Embryonic facial prominence (tissue), 1 donor: Measurements from ENCODE around the gene CCDC97.

Experiments used
- DNase-seq: peaks from one replicate; pipeline ENCODE4 v3.0.0-alpha.2; 2016; ENCODE audit errors: extremely low spot score

CCDC97 gene

DNA sequence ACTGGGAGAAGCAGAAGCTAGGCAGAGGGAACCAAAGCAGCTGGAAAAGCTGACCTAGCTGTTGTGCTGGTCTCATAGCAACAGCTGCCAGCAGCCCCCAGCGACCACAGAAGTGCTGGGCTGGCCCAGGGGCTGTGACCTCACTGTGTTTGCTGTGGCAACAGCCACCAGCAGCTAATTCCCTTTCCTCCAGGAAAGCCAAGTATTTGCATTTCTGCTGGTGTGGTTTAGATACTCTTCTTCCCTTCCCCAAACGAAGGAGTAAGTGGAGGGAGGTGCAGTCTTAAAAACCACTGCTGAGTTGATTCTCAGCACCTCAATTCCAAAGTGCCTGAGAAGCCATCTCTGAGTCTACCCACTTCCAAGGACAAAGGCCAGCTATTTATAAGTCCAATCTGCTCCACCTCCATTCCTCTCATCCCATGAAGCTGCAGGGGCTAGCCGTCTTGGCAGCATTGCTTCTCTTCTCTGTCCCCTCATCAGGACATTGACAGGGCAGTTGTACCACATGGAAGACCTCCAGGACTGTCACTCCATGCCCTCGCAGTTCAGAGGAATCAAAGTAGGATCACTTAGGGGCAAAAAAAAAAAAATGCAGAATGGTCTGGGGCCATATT, 11.5 kb upstream of the CCDC97 start:
- no peak for DNase-seq

DNA sequence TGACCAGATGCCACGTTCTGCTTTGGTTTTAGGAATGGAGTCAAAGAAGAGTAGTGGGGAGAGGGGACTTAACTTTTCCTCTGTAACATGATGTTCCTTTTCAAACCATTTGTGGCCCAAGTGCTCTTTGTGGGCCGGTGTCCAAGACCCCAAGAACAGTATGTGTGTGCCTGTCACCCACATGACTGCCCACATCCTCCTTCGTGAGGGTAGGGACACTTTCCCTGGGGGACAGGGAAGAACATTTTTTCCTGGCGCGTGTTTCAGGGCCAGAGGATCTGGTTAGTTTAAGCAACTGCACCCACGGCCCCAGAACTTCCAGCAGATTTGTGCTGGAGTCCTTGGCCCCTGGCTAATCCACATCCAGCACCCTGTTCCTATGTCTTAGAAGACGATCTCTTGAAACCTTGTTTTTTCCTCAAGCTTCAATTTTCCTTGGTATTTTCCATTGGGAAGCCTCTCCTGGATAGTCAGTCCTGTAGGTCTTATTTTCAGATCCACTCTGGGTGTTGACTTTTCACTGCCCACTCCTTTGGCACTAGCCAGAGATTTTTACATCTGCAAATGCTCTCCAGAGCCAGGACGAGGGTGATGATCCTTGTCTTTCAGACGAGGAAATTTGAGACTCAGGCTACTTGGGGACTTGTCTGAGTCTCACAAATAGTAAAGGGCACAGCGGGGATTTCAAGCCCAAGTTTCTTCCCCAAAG, 10.8 kb upstream of the CCDC97 start:
- no peak for DNase-seq

DNA sequence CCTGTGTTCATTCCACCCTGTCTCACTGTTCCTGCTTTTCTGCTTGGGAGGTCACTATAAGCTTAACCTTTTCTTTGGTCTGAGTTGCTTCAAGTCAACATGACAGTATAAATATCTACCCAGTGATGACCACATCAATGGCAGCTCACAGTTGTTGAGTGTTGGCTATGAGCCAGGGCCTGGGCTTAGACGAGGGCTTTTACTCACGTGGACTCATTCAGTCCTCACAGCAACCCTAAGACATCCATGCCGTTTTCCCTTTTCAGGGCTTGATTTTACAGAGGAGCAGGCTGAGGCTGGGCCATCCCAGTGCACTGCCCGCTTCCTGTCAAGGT, 10.2 kb upstream of the CCDC97 start:
- DNase-seq = no peak

DNA sequence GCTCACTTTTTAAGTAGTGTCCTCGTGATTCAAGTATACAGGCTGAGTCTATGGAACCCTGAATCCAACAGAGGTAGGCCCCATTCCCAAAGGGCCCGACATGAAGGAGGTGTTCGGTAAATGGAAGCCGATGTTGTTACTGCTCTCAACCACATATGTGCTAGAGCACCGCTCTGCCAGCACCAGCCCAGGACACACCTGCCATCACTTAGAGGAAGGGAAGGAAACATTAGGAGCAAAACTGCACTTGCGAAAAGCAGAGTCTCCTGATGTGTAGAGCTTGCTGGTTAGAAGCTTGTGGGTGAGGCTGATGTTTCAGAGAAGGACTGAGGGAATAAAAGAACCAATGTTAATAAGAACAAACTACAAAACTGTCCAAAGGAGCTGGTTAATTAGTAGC, 9.4 kb upstream of the CCDC97 start:
- no peak for DNase-seq

DNA sequence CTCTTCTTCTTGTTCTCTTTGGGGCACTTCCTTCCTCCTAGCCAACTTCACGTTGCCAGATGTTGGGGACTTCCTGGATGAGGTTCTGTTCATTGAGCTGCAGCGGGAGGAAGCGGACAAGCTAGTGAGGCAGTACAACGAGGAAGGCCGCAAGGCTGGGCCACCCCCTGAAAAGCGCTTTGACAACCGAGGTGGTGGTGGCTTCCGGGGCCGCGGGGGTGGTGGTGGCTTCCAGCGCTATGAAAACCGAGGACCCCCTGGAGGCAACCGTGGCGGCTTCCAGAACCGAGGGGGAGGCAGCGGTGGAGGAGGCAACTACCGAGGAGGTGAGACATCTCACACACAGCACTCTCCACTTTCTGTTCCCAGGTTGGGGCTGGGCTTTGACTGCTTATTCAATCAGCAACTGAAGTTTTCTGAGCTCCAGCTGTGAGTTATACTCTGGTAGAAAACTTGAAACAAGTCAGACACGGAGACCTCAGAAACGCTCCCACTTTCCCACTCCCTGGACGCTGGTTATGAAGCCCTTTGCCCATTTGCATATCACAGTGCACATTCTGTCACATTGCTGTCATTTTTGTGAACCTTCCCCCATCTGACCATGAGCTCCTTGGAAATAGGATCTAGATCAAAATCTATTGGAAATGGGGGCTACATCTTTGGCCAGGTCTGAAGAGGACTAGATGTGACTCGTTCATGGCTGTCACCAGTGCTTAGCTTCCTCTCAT, 7.2 kb upstream of the CCDC97 start:
- DNase-seq = no peak

DNA sequence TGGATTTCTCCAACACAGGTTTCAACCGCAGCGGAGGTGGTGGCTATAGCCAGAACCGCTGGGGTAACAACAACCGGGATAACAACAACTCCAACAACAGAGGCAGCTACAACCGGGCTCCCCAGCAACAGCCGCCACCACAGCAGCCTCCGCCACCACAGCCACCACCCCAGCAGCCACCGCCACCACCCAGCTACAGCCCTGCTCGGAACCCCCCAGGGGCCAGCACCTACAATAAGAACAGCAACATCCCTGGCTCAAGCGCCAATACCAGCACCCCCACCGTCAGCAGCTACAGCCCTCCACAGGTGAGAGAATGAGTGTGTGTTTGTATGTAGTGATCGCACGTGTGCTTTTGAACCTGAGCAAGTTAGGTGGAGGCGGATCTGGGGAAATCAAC, 6.0 kb upstream of the CCDC97 start:
- no peak for DNase-seq

DNA sequence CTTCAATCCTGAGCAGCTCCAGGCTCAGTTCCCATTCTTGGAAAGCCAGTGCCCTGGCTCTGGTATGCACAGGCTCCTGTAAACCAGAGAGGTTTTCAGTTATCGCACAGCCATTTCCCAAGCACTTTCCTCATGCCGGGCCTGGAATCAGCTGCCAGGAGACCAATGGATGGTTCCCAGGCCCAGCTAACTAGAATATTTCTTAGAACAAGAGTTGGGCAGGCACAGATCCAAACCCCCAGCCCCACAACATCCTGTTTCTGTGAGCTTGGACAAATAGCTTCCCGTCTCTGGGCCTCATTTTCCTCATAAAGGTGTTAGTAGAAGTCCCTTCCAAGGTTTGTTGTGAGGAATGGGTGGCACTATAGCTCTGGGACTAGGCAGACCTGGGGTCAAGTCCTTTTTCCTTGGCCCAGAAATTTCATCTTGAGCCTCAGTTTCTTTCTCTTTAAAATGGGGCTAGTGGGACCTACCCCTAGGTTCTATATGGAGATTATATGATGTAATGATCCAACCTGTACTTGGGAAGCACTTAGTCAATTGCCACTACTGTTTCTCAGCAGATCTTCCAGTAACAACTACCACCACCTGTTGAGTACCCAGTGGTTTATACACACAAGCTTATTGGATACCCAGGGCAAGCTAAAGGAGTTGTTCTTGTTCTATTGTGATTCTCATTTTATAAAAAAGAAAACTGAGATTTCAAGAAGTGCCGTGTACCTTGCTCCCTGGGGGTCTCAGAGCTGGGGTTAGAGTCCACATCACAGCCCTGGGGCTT, 5.1 kb upstream of the CCDC97 start:
- no peak for DNase-seq

DNA sequence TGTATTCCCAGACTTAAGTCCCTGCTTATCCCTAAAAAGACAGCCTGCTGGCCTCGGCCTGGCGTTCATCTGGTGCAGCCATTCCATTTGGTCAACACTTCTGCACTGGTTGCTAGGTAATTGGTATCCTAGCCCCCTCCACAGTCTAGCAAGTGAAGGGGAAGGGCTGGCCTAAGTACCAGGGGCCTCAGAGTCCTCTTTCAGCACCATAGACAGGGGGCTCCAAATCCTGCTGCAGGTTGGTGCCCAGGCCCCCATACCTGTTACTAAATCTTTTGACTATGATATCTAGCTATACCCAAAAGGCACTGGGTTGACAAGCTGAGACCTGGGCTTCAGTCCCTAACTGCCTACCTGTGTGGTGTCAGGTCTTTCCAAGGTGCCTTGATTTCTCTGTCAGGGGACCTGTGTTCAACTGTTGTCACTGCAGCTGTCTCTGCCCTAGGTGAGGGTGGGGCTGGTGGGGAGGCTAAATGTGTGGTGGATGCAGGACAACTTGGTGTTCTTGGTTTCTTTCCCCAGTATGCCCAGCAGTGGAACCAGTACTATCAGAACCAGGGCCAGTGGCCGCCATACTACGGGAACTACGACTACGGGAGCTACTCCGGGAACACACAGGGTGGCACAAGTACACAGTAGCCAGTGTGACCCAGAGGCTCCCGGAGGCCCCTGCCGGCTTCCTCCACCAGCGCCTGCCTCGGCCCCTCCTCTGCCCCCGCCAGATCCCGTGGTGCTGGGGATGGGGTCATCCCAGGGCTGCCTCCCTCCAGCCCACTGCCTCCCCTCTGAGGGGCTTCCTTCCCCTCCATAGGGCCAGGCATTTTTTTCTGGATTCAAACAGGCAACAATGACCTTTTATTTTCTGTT, 3.8 kb upstream of the CCDC97 start:
- no peak for DNase-seq

DNA sequence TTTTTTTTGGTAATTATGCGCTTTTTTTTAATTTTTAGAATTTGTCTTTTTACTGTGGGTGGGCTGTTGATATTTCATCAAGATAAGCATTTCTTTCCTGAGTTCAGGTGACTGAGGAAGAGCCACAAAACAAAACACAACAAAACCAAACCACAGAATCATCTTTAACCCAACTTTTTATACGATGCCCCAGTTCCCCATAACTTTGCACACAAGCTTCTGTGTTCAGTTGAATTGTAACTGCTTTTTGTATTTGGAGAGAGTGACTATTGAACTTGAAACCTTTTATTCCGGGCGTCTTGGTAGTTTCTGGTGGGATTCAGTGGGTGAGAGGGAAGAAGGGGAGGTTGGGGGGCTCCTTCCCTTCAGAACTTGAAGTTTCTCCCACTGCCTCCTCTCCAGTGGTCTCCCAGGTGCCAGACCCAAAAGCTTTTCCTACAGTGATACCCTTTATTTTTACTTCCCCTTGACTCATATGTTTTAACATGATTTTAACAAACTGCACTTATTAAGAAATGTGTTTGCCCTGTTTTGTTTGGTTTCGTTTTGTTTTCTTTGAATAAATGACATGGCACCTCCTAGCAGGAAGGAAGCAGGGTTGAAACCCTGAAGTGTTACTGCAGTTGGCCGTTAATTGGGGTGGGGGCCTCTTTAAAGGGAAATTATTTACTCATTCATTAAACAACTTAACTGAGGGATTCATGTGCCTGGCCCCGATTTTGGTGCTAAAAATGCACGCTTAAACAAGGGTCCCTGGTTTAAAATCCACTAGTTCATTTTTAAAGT, 2.7 kb upstream of the CCDC97 start:
- DNase-seq = no peak

DNA sequence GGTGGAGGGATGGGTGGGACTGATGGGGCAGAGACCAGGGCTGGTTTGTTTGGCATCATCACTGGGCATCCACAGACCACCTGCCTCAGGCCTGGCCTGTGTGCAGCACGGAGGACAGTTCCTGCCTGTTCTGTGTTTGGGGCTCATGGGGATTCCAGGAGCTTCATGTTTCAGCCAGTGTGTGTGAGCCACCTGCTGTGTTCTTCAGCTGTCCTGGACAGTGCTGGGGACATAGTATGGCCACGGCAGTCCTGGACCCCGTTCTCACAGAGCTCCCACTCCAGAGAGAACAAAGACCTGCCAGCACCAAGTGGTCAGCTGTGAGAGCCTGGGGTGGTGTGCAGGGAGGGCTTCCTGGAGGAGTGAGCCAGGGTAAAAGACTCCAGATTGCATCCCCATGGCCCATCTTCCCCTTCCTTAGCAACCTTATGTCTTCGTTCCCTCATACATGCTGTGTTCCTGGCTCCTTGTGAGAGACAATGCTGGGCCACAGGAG, 2.0 kb upstream of the CCDC97 start:
- no peak for DNase-seq

DNA sequence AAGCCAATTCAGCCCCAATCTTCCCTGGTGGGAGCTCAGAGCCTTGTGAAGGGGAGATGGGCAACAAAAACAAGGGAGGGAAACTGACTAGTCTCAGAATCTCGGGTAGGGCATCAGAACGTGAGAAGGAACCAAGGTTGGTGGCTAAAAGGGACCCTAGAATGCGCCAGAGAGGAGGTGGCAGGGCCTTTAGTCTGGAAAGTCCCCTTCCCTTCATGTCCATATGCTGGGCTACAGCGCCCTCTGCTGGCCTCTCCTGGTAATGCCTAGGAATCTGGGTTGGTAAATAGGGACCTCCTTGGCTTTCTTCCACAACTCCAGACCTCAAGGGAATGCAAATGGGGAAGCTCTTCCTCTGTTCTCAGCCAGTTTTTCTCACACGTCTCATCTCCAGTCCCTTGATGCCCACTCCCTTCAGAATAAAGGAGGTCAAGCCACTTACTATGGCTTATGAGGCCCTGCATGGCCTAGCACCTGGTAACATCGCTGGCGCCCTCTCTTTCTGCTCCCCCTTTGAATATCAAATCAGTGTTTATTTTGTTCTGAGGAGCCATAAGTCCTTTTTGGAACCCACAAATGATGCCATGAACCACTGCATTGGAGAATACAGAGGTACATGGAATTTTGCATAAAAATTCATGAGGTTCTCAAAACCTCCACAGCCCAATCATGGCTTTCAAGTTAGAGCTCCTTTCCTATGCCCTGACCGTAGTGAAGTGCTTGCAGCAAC, 1.4 kb upstream of the CCDC97 start:
- peak; percentile 69 for DNase-seq

DNA sequence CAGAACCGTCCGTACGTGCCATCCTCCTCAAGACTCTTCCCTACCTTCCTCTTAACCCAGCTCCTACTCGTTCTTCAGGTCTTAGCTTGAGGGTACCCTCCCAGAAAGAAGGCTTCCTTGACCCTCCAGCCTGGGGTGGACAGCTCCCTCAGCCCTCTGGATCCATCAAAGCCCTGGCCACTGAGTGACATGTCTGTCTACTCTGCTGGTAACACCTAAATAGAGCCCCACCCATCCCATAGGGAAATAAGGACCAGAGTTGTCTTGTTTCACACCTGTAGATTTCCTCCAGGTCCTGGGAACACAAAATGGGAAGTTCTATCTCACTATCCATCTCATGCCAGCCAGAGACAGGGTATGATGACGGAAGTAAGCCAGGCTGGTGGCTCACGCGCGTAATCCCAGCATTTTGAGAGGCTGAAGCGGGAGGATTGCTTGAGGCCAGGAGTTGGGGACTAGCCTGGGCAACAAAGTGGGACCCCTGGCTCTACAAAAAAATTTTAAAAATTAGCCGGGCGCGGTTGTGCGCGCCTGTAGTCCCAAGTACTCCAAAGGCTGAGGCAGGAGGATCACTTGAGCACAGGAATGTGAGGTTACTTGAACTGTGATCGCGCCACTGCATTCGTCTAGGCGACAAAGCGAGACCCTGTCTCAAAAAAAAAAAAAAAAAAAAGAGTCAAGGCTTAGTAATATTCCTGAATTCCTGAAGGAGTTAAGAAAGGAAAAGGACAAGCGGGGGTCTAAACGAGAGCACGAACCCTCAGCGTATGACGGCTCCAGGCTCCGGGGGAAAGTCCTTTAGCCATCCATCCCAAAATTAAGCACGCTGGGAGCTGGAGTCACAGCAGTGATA, 566 bp upstream of the CCDC97 start:
- no peak for DNase-seq

DNA sequence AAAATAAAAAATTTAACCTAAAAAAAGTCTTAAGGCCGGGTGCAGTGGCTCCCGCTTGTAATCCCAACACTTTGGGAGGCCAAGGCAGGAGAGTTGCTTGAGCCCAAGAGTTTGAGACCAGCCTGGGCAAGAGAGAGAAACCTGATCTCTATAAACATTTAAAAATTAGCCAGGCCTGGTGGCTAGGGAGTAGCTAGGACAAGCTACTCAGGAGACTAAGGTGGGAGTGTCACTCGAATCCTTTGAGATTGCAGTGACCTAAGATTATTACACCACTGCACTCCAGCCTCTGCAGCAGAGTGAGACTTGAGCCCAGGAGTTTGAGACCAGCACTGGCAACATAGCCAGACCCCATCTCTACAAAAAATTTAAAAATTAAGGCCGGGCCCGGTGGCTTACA, 1.1 kb downstream of the CCDC97 start:
- no peak for DNase-seq

DNA sequence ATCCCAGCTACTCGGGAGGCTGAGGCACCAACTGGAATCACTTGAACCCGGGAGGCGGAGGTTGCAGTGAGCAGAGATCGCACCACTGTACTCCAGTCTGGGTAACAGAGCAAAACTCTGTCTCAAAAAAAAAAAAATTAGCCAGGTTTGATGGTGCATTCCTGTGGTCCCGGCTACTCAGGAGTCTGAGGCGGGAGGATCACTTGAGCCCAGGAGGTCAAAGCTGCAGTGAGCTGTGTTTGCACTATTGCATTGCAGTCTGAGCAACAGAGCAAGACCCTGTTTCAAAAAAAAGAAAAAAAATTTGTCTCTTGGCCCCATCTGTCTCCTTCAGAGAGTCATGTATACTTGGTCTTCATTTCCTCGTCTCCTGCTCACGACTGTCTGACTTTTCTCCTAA, 1.6 kb downstream of the CCDC97 start:
- DNase-seq = no peak

DNA sequence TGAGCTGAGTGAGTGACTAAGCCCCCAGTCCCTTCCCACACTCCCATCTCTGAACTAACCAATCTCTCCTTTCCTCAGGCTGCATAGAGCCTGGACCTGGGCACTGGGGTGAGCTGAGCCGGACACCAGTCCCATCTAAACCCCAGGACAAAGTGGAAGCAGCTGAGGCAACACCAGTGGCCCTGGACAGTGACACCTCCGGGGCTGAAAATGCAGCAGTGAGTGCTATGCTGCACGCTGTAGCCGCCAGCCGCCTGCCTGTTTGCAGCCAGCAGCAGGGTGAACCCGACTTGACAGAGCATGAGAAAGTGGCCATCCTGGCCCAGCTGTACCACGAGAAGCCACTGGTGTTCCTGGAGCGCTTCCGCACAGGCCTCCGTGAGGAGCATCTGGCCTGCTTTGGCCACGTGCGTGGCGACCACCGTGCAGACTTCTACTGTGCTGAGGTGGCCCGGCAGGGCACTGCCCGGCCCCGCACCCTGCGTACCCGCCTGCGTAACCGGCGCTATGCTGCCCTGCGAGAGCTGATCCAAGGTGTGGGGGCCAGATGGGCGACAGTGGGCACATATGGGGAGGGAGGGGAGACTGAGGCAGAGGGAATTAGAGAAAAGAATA, 6.4 kb downstream of the CCDC97 start:
- no peak for DNase-seq

DNA sequence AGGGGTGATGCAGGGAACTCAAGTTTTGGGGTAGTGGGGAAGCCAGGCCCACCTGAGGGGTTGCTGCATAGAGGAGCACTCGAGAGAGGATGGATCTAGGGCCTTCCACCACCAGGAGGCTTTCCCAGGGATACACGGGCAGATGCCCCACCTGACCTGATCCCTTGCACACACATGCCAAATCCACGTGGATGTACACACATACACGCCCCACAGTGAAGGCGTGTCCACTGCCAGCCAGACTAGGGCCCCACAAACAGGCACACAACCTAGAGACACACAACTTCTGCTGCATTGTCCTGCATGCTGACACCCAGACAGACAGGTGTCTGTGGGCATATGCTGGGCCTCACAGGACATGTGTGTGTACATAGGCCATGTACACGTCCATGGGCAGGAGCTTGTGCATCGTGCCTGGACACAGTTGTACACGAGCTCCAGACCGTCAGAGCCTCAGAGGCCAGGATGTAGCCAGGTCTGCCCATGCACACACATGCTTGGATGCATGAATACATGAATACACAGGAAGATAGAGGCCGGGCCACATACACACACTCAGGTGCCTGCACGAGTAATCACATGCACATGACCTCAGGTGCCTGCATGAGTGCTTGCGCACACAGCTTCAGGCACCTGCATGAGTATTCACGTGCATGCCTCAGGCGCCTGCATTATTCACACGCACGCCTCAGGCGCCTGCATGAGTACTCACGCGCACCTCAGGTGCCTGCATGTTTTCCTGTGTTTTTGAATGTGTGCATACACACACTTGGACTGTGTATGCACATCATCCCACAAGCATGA, 8.9 kb downstream of the CCDC97 start:
- no peak for DNase-seq

DNA sequence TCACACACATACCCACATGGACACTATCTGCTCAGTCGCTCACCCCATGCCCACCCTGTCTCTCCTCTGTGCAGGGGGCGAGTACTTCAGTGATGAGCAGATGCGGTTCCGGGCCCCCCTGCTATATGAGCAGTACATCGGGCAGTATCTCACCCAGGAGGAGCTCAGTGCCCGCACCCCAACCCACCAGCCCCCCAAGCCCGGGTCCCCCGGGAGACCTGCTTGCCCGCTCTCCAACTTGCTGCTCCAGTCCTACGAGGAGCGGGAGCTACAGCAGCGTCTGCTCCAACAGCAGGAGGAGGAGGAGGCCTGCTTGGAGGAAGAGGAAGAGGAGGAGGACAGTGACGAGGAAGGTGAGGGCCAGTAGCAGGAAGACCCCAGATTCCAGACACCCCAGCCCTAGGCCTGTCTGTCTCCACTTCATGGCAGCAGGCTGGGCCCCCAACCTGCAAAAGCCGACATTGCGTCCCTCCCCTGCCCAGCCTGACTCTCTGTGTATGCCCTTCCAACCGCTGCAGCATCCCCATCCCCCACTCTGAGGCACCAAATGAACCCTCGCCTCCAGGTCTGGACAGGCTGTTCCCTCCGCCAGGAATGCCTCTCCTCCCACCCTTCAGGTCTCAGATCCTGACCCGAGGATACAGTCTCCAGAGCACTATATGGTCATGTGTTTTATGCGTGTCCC, 9.7 kb downstream of the CCDC97 start:
- no peak for DNase-seq
